HG03354 (cell line): ENCODE results near the gene RNF213.
"Not testable (repeated sequence)": the region's sequence is repeated elsewhere in the genome, so short reads cannot be mapped to it uniquely, and the experiment has no call there.

ENCODE experiments used
- ATAC-seq: cut with Tn5 transposase; IDR thresholded peaks from one replicate; pipeline ENCODE4 v1.9.1; 2021; ENCODE audit warnings: mild to moderate bottlenecking; ENCODE audit not compliant: unreplicated experiment, poor library complexity, severe bottlenecking

The RNF213 gene

GRCh38 chr17:80264205-80265075, 3.8 kb downstream of the RNF213 start:
- no peak for ATAC-seq

DNA sequence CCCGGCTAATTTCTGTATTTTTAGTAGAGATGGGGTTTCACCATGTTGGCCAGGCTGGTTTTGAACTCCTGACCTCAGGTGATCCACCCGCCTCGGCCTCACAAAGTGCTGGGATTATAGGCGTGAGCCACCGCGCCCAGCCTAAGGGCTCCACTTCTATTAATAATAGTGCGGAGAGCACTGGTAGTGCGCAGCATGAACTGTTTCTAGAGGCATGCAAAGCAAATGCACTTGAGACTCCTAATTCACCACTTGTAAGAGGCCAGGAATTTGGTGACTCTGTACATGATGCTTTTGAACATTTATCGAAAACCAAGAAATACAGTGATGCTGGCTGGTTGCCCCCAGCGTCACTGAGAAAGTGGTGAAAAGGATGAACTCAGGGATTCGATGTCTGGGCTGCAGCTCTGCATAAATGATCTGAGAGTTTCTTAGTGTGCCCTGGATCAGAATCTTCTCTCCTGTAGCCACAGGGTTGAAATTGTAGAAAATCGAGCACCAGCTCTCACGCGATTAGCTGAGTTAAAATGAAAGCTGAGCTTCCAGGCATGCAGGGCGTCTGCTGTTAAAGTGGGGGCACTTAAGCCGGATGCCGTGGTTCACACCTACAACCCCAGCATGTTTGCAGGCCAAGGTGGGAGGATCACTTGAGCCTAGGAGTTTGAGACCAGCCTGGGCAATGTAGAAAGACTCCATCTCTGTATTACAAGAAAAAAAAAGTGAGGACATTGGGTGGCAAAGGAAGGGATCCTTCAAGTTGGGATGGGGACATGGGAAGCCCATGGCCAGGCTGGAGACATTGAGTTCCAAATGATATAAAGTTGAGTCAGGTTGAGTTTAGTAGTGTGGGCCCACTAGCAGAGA, 4.8 kb downstream of the RNF213 start:
- no peak for ATAC-seq

DNA sequence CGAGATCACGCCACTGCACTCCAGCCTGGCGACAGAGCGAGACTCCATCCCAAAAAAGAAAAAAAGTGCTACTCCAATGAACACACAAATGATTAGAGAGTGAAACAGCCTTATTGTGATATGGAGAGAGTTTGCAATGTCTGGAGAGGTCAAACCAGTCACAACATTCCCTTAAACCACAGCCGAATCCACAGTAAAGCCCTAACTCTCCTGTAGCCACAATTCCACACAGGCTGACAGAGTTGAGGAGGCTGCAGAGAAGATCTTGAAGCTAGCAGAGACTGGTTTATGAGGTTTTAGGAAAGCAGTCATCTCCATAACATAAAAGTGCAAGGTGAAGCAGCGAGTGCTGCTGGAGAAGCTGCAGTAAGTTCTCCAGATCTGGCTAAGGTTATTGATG, 6.7 kb downstream of the RNF213 start:
- no peak for ATAC-seq

DNA sequence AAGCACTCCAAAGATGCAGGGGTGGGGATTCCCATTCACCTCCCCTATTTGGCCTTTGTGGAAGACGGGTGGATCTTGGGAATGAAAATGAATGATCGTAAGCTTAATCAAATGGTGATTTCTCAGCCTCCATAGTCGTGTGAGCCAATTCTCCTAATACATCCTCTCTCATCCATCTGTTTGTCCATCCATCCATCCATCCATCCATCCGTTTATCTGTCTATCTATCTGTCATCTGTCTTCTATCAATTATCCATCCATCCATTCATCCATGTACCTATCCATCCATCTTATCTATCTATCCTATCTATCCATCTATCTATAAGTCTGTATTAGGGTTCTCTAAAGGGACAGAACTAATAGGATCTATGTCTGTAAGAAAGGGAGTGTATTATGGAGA, 7.8 kb downstream of the RNF213 start:
- no peak for ATAC-seq

DNA sequence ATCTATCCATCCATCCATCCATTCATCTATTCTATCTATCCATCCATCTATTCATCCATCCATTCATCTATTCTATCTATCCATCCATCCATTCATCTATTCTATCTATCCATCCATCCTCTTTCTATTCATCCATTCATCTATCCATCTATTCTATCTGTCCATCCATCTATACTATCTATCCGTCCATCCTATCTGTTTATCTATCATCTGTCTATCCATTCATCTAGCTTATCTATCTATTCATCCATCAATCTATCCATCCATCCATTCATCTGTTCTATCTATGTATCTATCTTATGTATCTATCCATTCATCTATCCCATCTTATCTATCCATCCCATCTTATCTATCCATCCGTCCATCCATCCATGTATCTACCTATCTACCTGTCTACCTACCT, 8.8 kb downstream of the RNF213 start:
- no peak for ATAC-seq

DNA sequence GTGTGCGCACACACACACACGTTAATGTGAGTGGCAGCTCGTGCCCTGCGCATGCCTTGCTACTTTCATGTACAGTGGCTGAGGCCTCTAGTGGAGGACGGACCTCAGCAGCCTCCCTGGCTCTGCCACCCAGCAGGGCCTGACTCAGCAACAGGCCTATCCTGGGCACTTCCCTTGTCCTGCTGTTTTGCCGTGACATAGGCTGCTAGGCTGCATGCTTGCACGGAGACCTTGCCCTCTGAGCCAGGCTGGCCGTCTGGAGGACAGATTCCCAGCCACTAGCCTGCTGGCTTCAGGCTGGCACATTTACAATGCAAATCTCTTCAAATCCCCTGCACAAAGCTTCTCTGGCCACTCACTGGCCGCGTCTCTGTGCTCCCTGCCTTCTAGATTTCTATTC, 9.5 kb downstream of the RNF213 start:
- no peak for ATAC-seq

DNA sequence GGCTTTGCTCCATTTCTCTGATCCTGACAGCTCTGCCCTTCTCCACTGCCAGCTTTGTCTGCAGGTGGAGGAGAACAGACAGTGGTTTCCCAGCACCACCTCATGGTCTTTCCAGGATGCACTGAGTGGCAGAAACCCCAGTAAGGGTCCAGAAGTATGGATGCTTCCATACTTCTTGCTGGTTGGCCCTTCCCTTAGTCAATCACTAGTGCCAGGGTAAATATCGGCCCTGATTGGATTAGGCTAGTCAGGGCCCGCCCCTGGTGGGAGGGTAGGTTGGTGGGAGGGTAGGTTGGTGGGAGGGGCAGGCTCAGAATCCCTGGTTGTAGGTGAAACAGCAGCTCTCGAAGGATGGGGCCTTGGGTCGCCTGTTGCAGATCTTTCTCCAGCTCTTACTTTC, 10.2 kb downstream of the RNF213 start:
- ATAC-seq = no peak

DNA sequence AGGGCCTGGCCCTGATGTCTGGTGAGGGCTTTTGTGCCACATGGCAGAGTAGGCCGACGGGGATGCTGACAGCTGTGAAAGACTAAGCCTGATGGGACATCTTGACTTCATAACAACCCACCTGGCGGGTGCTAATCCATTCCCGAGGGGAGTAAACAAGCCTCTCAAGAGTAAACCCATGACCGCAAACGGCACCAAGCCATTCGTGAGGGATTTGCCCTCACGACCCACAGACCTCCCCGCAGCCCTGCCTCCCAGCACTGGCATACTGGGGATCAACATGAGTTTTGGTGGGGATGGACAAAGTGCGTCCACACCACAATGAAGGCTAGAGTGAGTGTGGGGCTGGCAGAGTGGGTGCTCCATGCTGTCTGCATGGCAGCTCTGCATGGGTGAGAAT, 11.7 kb downstream of the RNF213 start:
- ATAC-seq = no peak

DNA sequence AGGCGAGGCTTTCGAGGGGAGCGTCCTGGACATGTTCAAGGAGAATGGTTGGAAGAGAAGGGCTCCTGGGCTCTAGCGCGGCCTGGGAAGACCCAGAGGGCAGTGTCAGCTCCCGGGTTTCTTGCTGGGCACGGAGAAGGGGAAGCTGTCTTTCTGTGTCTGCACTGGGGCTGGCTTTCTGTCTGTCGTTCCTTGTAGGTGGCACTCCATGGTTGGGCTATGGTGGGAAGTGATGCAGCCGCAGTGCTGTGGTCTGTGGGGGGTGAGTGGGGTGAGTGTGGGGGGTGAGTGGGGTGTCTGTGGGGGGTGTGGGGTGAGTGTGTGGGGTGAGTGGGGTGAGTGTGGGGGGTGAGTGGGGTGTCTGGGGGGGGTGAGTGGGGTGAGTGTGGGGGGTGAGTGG, 13.7 kb downstream of the RNF213 start:
- no peak for ATAC-seq

DNA sequence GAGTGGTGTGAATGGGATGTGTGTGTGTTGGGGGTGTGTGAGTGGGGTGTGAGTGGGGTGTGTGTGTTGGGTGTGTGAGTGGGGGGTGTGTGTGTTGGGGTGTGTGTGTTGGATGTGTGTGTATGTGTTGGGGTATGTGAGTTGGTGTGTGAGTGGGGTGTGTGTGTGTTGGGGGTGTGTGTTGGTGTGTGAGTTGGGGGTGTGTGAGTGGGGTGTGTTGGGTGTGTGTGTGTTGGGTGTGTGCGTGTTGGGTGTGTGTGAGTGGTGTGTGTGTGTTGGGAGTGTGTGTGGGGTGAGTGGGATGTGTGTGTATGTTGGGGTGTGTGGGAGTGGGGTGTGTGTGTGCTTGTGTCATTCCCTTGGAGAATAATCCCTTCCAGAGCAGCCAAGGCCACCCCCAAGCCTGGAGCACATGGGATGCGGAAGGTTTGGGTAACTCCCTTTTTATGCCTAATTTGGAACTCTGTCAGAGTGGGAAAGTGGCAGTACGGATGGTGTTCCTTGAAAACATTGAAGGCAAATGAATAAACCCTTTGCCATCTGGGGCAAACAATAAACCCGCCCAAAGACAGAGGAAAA, 14.3 kb downstream of the RNF213 start:
- no peak for ATAC-seq

DNA sequence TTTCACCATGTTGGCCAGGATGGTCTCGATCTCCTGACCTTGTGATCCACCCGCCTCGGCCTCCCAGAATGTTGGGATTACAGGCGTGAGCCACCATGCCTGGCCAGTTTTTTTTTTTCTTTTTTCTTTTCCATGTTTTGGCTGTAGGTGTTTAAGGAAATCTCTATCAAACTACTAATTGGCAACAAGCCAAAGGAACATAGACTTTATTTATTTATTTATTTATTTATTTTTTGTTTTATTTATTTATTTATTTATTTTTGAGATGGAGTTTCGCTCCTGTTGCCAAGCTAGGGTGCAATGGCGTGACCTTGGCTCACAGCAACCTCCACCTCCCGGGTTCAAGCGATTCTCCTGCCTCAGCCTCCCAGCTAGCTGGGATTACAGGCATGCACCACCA, 15.2 kb downstream of the RNF213 start:
- not testable (repeated sequence) for ATAC-seq

GRCh38 chr17:80277751-80278671, 17.4 kb downstream of the RNF213 start:
- ATAC-seq = no peak

DNA sequence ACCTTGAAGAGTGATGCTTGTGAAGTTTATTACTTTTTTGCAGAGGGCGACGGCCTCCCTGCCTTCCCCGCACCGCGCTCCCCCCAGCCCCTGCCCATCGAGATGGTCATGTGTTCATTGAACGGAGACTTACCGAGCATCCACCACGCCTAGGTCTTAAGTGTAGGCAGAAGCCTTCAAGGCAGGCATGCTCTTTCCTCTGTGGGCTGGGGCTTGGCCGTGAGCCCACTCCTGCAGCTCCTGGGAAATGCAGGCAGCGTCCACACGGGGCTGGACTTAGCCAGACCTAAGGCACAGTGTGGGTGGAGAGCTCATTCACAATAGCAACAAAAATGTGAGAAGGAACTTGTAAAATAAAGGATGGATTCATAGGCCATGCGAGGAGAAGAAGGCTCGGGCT, 19.2 kb downstream of the RNF213 start:
- no peak for ATAC-seq

GRCh38 chr17:80281516-80281915, 20.9 kb downstream of the RNF213 start:
- ATAC-seq = no peak

DNA sequence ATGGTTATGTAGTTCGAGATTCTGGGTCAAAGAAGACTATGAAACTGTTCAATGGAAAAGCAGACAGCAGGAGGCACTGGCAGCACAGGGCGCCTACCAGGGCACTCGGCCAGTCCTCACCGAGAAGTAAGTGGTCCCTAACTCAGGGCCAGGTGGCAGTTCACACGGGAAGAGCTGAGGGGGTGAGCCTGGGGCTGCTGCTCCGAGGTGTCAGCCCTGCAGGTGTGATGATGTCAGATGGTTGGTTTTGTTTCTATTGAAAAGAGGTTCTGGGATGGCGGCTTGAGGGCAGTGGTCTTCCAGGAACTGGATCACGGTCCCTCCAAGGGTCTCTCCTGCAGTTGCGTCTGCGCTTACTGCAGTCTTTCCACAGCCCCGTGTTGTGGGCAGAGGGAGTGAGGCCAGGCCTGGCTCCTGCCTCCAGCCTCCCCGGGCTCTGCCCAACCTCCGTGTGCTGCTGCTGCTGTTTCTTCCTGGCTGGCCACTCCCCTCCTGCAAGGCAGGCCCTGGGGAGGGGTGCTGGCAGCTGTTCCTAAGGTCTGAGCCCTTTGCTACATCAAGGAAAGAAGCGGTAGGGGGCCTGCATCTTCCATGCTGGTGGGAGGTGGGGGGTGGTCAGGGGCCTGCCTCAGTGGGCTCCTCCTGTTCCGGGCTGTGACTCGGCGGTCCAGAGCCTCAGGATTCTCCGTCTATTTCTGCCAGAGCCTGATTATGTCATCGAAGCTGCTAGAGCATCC, 22.6 kb downstream of the RNF213 start:
- ATAC-seq = no peak

GRCh38 chr17:80284631-80285030, 24.0 kb downstream of the RNF213 start:
- ATAC-seq = no peak

DNA sequence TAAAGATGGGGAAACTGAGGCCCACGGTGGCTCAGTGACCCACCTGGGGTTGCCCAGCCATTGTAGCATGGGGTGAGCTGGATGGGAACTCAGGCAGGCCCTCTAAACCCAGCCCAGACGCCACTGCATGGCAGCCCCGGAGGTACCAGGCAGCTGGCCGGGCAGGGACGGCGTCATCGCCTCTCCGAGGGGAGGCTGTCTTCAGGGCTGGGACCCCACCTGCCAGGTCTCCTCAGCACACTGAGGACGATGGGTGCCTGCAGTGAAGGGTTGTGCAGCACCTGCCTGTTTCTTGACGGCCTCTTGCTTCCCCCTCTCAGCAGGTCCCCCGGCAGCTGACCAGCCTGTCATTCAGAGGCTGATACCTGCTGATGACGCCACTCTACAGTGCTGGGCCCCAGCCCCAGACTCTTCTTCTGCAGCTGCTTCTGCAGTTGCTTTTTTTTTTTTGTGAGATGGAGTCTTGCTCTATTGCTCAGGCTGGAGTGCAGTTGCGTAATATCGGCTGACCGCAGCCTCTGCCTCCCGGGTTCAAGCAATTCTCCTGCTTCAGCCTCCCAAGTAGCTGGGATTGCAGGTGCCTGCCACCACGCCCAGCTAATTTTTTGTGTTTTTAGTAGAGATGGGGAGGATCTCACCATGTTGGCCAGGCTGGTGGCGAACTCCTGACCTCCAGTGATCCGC, 24.7 kb downstream of the RNF213 start:
- no peak for ATAC-seq

GRCh38 chr17:80286638-80286960, 25.9 kb downstream of the RNF213 start:
- ATAC-seq = no peak

DNA sequence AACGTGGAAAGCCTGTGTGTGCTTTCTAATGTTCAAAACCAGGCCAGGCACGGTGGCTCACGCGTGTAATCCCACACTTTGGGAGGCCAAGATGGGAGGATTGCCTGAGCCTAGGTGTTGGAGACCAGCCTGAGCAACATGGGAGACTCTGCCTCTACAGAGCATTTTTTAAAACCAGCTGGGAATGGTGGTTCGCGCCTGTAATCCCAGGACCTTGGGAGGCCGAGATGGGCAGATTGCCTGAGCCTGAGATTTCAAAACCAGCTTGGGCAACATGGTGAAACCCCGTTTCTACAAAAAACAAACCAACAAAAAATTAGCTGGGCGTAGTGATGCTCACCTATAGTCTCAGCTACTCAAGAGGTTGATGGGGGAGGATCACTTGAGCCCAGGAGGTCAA, 26.4 kb downstream of the RNF213 start:
- no peak for ATAC-seq
